GM11168 (cell line): ENCODE measurements around the gene USH1C.

ENCODE experiments used
- in situ Hi-C: fragments of 300-500 bp; cut with MboI; formaldehyde crosslinking; loops from one replicate; pipeline ENCODE4 v1.12.0; 2022; ENCODE audit warnings: low sequenced_read_pairs; ENCODE audit not compliant: unreplicated experiment

USH1C gene

GRCh38 chr11:17571431-17572358 lies 27.5 kb upstream of the USH1C start:
- in situ Hi-C loops = no loop called here

- in situ Hi-C loops = no loop called here
Observed at GRCh38 chr11:17570034-17570433, 25.8 kb upstream of the USH1C start.

- in situ Hi-C loops = no loop called here
Observed at GRCh38 chr11:17568944-17569343, 24.7 kb upstream of the USH1C start.

- in situ Hi-C loops = no loop called here
Observed at GRCh38 chr11:17564687-17565042, 20.4 kb upstream of the USH1C start.

GRCh38 chr11:17563961-17564686 lies 19.9 kb upstream of the USH1C start:
- in situ Hi-C loops = no loop called here

DNA sequence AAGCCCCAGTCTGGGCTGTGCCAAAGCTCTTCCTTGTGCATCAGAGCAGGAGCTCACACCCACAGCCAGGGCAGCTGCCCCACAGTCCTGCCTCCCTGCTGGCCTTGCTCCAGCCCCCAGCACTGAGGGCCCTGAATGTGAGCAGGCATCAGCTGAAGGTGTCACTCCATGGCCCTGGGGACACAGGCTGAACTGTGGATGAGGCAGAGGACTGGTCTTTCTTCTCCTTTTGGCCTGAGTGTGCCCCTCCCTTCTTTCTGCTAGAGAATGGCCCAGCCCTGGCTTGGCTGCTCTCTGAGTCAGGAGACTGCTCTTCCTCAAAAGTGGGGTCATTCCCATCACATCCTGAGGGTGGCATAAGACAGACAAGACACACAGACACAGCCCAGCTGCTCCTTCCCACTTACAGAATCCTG lies 19.0 kb upstream of the USH1C start:
- in situ Hi-C loops = no loop called here

GRCh38 chr11:17561526-17561925 lies 17.3 kb upstream of the USH1C start:
- in situ Hi-C loops = no loop called here

- in situ Hi-C loops = no loop called here
Observed at GRCh38 chr11:17561111-17561415, 16.8 kb upstream of the USH1C start.

DNA sequence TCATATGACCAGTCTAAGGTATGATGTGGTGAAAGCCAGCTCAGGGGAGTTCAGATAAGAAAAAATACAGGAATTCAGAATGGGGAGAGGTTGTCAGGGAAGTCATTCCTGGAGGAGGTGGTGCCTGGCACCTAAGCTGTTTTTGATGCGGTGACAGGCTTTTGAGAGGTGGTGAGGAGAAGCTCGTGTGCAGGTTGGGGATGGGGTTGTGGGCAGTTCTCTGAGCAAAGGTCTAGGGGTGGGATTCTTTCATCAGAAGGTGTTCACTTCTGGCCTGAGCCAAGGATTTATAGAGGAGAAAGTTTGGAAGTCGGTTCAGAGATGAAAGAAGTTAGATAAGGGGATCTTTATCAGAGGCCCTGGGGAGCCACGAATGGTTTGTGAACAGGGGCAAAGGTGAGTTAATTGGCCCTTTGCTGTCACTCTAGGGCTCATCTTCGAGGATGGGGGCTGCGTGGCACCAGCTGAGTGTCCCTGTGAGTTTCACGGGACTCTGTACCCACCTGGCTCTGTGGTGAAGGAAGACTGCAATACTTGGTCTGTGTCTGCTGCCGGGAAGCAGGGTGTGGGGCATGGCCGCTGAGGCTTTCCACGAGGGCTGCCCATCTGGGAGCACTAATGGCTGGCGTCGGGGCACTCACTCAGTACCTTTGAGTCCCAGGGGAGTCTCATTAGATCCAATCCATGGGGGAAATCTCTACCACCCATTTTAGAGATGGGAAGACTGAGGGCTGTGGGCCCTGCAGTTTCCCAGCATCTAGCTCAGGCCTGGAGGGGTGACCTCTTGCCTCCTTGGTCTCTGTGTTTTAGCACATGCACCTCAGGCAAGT lies 16.3 kb upstream of the USH1C start:
- in situ Hi-C loops = no loop called here

DNA sequence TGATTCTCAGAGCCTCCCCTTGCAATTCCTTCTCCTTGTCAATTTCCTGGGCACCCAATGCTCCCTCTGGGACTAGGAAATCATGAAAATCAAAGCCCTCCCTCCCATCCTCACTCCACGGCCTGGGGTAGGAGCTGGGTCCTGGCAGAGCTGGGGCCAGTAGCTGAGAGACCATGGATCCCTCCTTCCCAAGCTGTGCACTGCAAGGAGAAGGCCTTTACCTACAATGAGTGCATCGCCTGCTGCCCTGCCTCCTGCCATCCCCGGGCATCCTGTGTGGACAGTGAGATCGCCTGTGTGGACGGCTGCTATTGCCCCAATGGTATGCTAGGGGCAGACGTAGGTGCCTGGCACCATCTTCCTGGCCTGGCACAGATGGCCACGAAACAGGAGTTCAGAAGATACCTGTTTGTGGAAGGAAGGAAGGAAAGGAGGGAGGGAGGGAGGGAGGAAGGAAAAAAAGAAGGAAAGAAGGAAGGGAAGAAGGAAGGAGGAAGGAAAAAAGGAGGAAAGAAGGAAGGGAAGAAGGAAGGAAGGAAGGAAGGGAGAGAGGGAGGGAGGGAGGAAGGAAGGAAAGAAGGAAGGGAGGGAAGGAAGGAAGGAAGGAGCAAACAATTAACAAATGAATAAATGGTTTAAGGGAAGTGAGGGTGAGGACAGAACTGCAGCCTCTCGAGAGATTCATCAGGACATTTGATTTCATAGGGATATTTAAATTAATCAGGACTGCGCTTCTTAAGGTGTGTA lies 15.3 kb upstream of the USH1C start:
- in situ Hi-C loops = no loop called here

- in situ Hi-C loops = no loop called here
Observed at GRCh38 chr11:17558916-17559315, 14.7 kb upstream of the USH1C start.

GRCh38 chr11:17558025-17558780 lies 14.0 kb upstream of the USH1C start:
- in situ Hi-C loops = no loop called here

GRCh38 chr11:17556999-17557398 lies 12.8 kb upstream of the USH1C start:
- in situ Hi-C loops = no loop called here

DNA sequence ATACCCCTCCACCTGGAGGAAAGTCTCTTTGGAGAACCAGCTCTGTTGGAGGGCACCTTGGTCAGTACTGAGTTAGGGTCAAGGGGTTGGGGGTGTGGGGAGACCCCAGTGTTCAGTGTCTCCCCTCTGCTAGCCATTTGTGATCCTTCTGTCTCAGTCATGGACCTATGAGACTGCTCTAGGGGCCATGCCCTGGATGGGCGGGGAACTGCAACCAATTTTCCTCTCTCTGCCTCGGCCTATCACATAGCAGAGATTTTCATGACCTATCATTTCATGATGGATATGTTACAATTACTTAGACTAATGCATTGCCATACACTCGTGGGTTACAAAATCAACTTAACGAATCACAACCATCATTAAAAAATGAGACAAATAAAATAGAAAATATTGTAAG lies 10.3 kb upstream of the USH1C start:
- in situ Hi-C loops = no loop called here

DNA sequence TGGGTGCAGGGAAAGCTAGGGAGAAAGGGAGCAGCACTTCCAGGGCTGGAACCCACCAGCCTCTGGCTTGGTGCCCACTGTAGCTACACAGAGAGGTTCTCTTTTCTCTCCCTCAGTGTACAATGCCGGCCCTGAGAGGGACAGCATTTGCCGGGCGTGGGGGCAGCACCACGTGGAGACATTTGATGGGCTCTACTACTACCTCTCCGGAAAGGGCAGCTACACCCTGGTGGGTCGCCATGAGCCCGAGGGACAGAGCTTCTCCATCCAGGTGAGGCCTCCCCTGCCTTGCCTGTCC lies 9.0 kb upstream of the USH1C start:
- in situ Hi-C loops = no loop called here

DNA sequence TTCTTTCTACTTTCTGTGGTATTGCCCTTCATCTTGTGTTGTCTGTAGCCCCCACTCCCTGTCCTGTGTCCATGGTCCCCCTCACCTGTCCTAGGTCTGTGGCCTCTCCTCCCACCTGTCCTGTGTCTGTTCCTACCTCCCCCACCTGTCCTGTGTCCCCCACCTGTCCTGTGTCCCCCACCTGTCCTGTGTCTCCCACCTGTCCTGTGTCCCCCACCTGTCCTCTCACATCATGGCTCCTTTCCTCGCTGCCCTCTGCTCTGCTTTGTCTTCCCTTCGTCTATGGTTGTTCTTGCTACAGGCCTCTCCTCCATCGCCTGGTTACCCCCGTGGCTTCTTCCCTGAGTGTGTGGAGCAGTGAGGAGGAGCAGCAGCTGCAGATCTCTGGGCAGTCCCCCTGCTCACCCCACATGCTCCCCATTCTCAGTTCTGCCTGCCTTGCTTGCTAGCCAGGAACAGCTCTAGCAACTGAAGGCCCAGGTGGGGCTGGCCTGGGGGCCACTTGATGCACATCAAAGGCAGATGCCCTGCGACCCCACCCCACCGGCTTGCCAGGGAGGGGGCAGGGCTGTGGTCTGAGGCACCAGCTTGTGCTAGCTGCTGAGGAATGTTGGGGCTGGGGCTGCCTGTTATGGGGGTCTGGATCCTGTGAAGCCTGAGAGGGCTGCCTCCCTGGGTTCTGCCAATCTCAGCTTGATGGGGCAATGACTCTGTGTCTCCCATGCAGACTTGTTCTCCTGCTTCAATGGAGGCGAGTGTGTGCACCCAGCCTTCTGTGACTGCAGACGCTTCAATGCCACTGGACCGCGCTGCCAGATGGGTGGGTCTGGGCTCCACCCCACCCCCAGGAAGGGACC lies 8.4 kb upstream of the USH1C start:
- in situ Hi-C loops = no loop called here

DNA sequence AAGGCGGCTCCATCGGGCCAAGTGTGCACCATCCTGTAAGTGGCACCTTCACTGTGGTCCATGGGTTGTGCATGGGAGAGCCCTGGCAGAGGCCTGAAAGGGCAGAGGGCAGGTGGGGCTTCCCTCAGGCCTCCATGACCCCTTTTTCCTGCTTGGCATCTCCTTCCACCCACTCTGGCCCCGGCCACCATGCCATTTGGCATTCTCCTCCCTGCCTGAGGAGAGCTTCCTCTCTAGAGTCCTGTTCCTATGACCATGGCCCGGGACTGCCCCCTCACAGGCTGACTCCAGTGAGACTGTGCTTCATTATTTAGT lies 7.8 kb upstream of the USH1C start:
- in situ Hi-C loops = no loop called here

DNA sequence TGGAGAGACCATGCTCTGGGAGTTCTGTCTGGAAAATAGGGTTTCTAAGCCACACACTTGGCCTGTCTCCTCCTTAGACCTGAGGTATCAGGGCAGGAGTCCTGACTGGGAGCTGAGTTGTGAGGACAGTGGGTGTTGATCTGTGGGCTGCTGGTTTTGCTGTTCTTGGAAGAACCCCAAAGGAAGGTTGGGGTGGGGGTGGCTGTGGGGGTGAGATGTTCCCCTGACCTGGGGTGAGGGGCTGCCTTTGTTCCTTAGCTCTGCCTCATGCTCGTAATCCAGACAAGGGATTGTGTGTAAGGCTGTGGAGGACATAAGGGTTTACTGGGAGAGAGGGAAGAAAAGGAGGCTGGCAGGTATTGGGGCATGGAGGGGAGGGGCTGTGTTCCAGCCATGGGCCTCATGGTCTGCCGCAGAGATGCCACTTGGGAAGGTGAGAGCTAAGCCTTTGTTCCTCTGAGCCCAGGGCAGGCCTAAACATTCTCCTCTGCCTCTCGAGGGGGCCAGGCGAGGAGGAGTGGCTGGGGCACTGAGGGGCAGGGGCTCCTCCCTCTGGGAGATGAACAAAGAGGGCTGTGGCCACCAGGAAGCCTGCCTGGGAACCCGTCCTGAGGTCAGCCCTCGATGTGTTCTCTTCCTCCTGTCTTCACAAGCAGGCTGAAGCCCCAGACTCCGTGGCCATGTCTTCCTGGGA lies 7.3 kb upstream of the USH1C start:
- in situ Hi-C loops = no loop called here
